HEK293T (cell line): Measurements from ENCODE around the gene AOPEP.

Experiments used
- ARNT ChIP-seq: fragments of 450-650 bp; IDR thresholded peaks from 2 replicates; pipeline ENCODE4 v1.6.1; 2017; ENCODE audit warnings: mild to moderate bottlenecking
- BHLHE40 ChIP-seq: fragments of 450-650 bp; IDR thresholded peaks from 2 replicates; pipeline ENCODE4 v1.6.1; 2016; ENCODE audit warnings: mild to moderate bottlenecking, moderate library complexity, borderline replicate concordance
- FOXA1 ChIP-seq: fragments of 450-650 bp; IDR thresholded peaks from 2 replicates; pipeline ENCODE4 v1.6.1; 2016; ENCODE audit warnings: mild to moderate bottlenecking

DNA sequence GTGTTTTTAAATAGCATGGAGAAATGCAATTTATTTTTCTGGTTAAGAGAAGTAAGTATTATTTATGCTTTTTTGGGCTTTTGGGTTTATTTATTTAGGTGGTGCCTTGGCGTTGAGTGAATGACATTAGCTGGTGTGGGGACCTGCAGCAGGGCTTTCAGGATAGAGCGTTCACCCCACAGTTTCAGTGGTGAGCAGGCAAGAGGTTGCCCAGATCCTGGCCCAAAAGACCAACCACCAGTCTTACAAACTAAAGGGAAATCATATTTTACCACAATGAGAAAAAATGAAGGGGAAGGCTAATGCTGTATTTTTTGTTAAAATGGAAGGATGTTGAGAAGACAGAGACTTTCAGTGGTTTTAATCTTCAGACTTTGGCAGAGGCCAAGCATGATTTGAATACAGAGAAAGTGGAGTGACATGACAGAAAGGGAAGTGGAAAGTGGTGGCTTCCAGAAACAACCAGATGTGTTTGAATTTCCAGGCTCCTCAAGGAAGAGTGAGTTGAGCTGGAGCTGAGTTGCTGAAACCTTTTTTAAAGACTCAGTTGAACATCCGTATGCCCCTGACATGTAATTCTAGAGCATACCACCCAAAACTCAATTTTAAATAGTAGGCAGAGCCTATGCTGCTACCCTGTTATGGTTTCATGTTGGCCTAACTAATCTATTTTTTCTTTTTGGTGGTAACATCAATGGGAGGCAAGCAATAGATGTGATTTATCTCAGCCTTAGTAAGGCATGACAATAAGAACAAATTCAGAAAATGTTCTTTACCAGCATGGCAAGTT lies 94.8 kb downstream of the AOPEP start:
- TF ChIP-seq FOXA1 (no peak), BHLHE40 (no peak), ARNT (no peak)
